SK-N-SH treated with all-trans-retinoic acid at 6 μM for 48 hours (cell line): ENCODE measurements around the gene PTCD1.

ENCODE experiments used
- ATAC-seq: fragments of 200-7000 bp; cut with Tn5 transposase; 3 replicates; pipeline ENCODE4 v1.9.1; 2020; ENCODE audit warnings: mild to moderate bottlenecking, moderate library complexity
- ARNTL ChIP-seq: fragments of 450-650 bp; formaldehyde crosslinking; IDR thresholded peaks from 2 replicates; pipeline ENCODE4 v1.5.0; 2020; ENCODE audit warnings: low read depth, mild to moderate bottlenecking, moderate library complexity, borderline replicate concordance
- BACH2 ChIP-seq: fragments of 250-450 bp; sonication (Bioruptor Pico); IDR thresholded peaks from 2 replicates; pipeline ENCODE4 v1.9.0; 2021; ENCODE audit warnings: mild to moderate bottlenecking, borderline replicate concordance
- CSDC2 ChIP-seq: fragments of 250-450 bp; sonication (Bioruptor Pico); IDR thresholded peaks from 2 replicates; pipeline ENCODE4 v1.5.0; 2020; ENCODE audit warnings: mild to moderate bottlenecking, moderate library complexity
- CSRNP3 ChIP-seq: fragments of 250-450 bp; sonication (Bioruptor Pico); IDR thresholded peaks from 2 replicates; pipeline ENCODE4 v1.5.1; 2021; ENCODE audit warnings: mild to moderate bottlenecking, moderate library complexity
- ESRRG ChIP-seq: fragments of 250-450 bp; sonication (Bioruptor Pico); IDR thresholded peaks from 2 replicates; pipeline ENCODE4 v1.6.1; 2021; ENCODE audit warnings: mild to moderate bottlenecking
- GLIS3 ChIP-seq: fragments of 250-450 bp; sonication (Bioruptor Pico); IDR thresholded peaks from 2 replicates; pipeline ENCODE4 v1.5.0; 2020; ENCODE audit warnings: mild to moderate bottlenecking, moderate library complexity
- ISL1 ChIP-seq: fragments of 250-450 bp; sonication (Bioruptor Pico); IDR thresholded peaks from 2 replicates; pipeline ENCODE4 v2.1.2; 2022; ENCODE audit warnings: mild to moderate bottlenecking, moderate library complexity
- OSR1 ChIP-seq: fragments of 250-450 bp; sonication (Bioruptor Pico); IDR thresholded peaks from 2 replicates; pipeline ENCODE4 v1.8.0; 2022; ENCODE audit warnings: moderate library complexity, mild to moderate bottlenecking, inconsistent platforms
- PPARA ChIP-seq: fragments of 250-450 bp; sonication (Bioruptor Pico); IDR thresholded peaks from 2 replicates; pipeline ENCODE4 v1.5.0; 2020; ENCODE audit warnings: mild to moderate bottlenecking, borderline replicate concordance
- RARB ChIP-seq: fragments of 250-450 bp; sonication (Bioruptor Pico); IDR thresholded peaks from 2 replicates; pipeline ENCODE4 v1.8.0; 2021; ENCODE audit warnings: mild to moderate bottlenecking, moderate library complexity
- SNAI2 ChIP-seq: fragments of 250-450 bp; sonication (Bioruptor Pico); IDR thresholded peaks from 2 replicates; pipeline ENCODE4 v1.5.0; 2020; ENCODE audit warnings: mild to moderate bottlenecking, moderate library complexity
- TCF4 ChIP-seq: fragments of 250-450 bp; sonication (Bioruptor Pico); IDR thresholded peaks from 2 replicates; pipeline ENCODE4 v1.8.0; 2021; ENCODE audit warnings: mild to moderate bottlenecking, moderate library complexity, borderline replicate concordance
- TOX ChIP-seq: fragments of 250-450 bp; sonication (Bioruptor Pico); IDR thresholded peaks from 2 replicates; pipeline ENCODE4 v1.8.0; 2021; ENCODE audit warnings: mild to moderate bottlenecking, moderate library complexity, borderline replicate concordance
- ZC3H10 ChIP-seq: fragments of 250-450 bp; sonication (Bioruptor Pico); IDR thresholded peaks from 2 replicates; pipeline ENCODE4 v1.5.1; 2021; ENCODE audit warnings: mild to moderate bottlenecking, moderate library complexity
- ZFP3 ChIP-seq: fragments of 250-450 bp; sonication (Bioruptor Pico); IDR thresholded peaks from 2 replicates; pipeline ENCODE4 v1.5.0; 2020; ENCODE audit warnings: mild to moderate bottlenecking, moderate library complexity
- ZFP30 ChIP-seq: fragments of 450-650 bp; formaldehyde crosslinking; IDR thresholded peaks from 2 replicates; pipeline ENCODE4 v1.5.0; 2022; ENCODE audit warnings: mild to moderate bottlenecking, moderate library complexity
- ZNF565 ChIP-seq: fragments of 450-650 bp; formaldehyde crosslinking; conservative IDR thresholded peaks from 2 replicates; pipeline ENCODE4 v1.5.0; 2020; ENCODE audit warnings: low read depth, mild to moderate bottlenecking, moderate library complexity
- ZNF70 ChIP-seq: fragments of 450-650 bp; formaldehyde crosslinking; IDR thresholded peaks from 2 replicates; pipeline ENCODE4 v1.5.0; 2020; ENCODE audit warnings: mild to moderate bottlenecking, moderate library complexity
- ZNF8 ChIP-seq: fragments of 450-650 bp; formaldehyde crosslinking; IDR thresholded peaks from 2 replicates; pipeline ENCODE4 v1.5.0; 2020; ENCODE audit warnings: mild to moderate bottlenecking, moderate library complexity
- TF ChIP-seq, protein P1 (sequence below): fragments of 250-450 bp; sonication (Bioruptor Pico); IDR thresholded peaks from 2 replicates; pipeline ENCODE4 v1.5.0; 2020; ENCODE audit warnings: mild to moderate bottlenecking, moderate library complexity
- TF ChIP-seq, protein P2 (sequence below): fragments of 250-450 bp; sonication (Bioruptor Pico); IDR thresholded peaks from 2 replicates; pipeline ENCODE4 v1.5.1; 2020; ENCODE audit warnings: low read depth, mild to moderate bottlenecking, moderate library complexity
- TF ChIP-seq, protein P3 (sequence below): fragments of 250-450 bp; sonication (Bioruptor Pico); IDR thresholded peaks from 2 replicates; pipeline ENCODE4 v1.8.0; 2020; ENCODE audit warnings: mild to moderate bottlenecking, moderate library complexity, borderline replicate concordance

Gene PTCD1

GRCh38 chr7:99418260-99418659, 20.3 kb downstream of the PTCD1 start:
- no peak for ATAC-seq
- TF ChIP-seq ZNF70 (CRISPR knock-in tag) = no peak
- no peak for TF ChIP-seq ISL1 (CRISPR knock-in tag)
- TF ChIP-seq ZNF8 (CRISPR knock-in tag) = no peak
- no peak for TF ChIP-seq ZC3H10 (CRISPR knock-in tag)
- no peak for TF ChIP-seq ZFP3 (CRISPR knock-in tag)
- no peak for TF ChIP-seq SNAI2
- TF ChIP-seq, protein P1, sequence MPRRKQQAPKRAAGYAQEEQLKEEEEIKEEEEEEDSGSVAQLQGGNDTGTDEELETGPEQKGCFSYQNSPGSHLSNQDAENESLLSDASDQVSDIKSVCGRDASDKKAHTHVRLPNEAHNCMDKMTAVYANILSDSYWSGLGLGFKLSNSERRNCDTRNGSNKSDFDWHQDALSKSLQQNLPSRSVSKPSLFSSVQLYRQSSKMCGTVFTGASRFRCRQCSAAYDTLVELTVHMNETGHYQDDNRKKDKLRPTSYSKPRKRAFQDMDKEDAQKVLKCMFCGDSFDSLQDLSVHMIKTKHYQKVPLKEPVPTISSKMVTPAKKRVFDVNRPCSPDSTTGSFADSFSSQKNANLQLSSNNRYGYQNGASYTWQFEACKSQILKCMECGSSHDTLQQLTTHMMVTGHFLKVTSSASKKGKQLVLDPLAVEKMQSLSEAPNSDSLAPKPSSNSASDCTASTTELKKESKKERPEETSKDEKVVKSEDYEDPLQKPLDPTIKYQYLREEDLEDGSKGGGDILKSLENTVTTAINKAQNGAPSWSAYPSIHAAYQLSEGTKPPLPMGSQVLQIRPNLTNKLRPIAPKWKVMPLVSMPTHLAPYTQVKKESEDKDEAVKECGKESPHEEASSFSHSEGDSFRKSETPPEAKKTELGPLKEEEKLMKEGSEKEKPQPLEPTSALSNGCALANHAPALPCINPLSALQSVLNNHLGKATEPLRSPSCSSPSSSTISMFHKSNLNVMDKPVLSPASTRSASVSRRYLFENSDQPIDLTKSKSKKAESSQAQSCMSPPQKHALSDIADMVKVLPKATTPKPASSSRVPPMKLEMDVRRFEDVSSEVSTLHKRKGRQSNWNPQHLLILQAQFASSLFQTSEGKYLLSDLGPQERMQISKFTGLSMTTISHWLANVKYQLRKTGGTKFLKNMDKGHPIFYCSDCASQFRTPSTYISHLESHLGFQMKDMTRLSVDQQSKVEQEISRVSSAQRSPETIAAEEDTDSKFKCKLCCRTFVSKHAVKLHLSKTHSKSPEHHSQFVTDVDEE (CRISPR knock-in tag) = no peak
- TF ChIP-seq GLIS3 = no peak
- no peak for TF ChIP-seq OSR1 (CRISPR knock-in tag)

GRCh38 chr7:99415513-99416127, 23.0 kb downstream of the PTCD1 start:
- 0 out of 3 replicates have a peak, but pooled peaks have one; percentile 8 for ATAC-seq

DNA sequence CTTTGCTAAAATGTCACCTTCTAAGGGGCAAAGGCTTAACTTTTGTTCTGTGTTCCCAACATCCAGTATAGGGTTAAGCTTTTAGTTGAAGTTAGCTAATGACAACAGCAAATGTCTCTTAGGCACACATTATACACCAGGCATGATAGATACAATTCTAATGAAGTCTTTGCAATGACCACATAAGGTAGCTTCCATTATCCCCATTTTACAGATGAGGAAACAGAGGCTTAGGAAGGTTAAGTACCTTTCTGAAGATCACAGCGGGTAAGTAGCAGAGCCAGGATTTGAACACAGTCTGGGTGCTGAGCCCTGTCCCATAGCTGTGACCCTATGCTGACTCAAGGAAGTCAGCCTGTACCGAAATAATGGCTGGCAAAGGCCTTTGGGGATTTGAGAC, 28.0 kb downstream of the PTCD1 start:
- ATAC-seq = no peak
- TF ChIP-seq ZC3H10 (CRISPR knock-in tag) (no peak), ZNF8 (CRISPR knock-in tag) (no peak)

- ATAC-seq = no peak
- TF ChIP-seq ARNTL (CRISPR knock-in tag) (no peak), GLIS3 (no peak), OSR1 (CRISPR knock-in tag) (no peak), BACH2 (CRISPR knock-in tag) (no peak), ZNF8 (CRISPR knock-in tag) (no peak), TOX (CRISPR knock-in tag) (no peak), CSRNP3 (CRISPR knock-in tag) (no peak), RARB (CRISPR knock-in tag) (no peak), TCF4 (CRISPR knock-in tag) (no peak), SNAI2 (no peak), PPARA (CRISPR knock-in tag) (no peak), ZFP30 (CRISPR knock-in tag) (no peak), ZNF565 (no peak), CSDC2 (CRISPR knock-in tag) (no peak), ZNF70 (CRISPR knock-in tag) (no peak), ESRRG (CRISPR knock-in tag) (no peak), ZFP3 (CRISPR knock-in tag) (no peak)
- TF ChIP-seq, protein P2, sequence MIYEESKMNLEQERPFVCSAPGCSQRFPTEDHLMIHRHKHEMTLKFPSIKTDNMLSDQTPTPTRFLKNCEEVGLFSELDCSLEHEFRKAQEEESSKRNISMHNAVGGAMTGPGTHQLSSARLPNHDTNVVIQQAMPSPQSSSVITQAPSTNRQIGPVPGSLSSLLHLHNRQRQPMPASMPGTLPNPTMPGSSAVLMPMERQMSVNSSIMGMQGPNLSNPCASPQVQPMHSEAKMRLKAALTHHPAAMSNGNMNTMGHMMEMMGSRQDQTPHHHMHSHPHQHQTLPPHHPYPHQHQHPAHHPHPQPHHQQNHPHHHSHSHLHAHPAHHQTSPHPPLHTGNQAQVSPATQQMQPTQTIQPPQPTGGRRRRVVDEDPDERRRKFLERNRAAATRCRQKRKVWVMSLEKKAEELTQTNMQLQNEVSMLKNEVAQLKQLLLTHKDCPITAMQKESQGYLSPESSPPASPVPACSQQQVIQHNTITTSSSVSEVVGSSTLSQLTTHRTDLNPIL (CRISPR knock-in tag) = no peak
- TF ChIP-seq, protein P3, sequence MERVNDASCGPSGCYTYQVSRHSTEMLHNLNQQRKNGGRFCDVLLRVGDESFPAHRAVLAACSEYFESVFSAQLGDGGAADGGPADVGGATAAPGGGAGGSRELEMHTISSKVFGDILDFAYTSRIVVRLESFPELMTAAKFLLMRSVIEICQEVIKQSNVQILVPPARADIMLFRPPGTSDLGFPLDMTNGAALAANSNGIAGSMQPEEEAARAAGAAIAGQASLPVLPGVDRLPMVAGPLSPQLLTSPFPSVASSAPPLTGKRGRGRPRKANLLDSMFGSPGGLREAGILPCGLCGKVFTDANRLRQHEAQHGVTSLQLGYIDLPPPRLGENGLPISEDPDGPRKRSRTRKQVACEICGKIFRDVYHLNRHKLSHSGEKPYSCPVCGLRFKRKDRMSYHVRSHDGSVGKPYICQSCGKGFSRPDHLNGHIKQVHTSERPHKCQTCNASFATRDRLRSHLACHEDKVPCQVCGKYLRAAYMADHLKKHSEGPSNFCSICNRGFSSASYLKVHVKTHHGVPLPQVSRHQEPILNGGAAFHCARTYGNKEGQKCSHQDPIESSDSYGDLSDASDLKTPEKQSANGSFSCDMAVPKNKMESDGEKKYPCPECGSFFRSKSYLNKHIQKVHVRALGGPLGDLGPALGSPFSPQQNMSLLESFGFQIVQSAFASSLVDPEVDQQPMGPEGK (CRISPR knock-in tag) = no peak
Measured at GRCh38 chr7:99409806-99410205, 28.8 kb downstream of the PTCD1 start.
